ENCODE results near the gene PICALM. TPM values are rescaled to one million over a fixed set of nuclear protein-coding genes. Genes with fewer than 3 reads are reported as not detected.

The PICALM gene
- total RNA-seq: 100 to 1,000 TPM in 8 of 9 donors, 10 to 100 TPM in 1; 96.3 to 194 (median 118) TPM
- 100 to 1,000 TPM in 1 of 3 donors, 10 to 100 TPM in 2; 33.9 to 217 (median 52.8) TPM for polyA plus RNA-seq
- long read RNA-seq, donor 1, partial matches to known transcripts: 0 of 2 reads
- long read RNA-seq, donor 1, other reads (novel, unspliced or antisense): 0 of 2 reads
- long read RNA-seq, donor 2, partial matches to known transcripts: 0 of 2 reads
- long read RNA-seq, donor 2, other reads (novel, unspliced or antisense): 0 of 2 reads
- long read RNA-seq, donor 3, transcript PICALM-219 (20 exons, 3,474 nt): major isoform, 6 of 8 reads
- long read RNA-seq, donor 3, partial matches to known transcripts: 0 of 8 reads
- long read RNA-seq, donor 3, other reads (novel, unspliced or antisense): 0 of 8 reads
- long read RNA-seq, donor 4, partial matches to known transcripts: 2 of 3 reads
- long read RNA-seq, donor 4, other reads (novel, unspliced or antisense): 0 of 3 reads
- long read RNA-seq, donor 5, transcript PICALM-219 (20 exons, 3,474 nt): major isoform, 19 of 57 reads
- long read RNA-seq, donor 5, partial matches to known transcripts: 3 of 57 reads
- long read RNA-seq, donor 5, other reads (novel, unspliced or antisense): 34 of 57 reads
- long read RNA-seq, donor 6, partial matches to known transcripts: 2 of 7 reads
- long read RNA-seq, donor 6, other reads (novel, unspliced or antisense): 5 of 7 reads
- long read RNA-seq, donor 7, partial matches to known transcripts: 0 of 6 reads
- long read RNA-seq, donor 7, other reads (novel, unspliced or antisense): 0 of 6 reads
- long read RNA-seq, donor 8, partial matches to known transcripts: 0 of 4 reads
- long read RNA-seq, donor 8, other reads (novel, unspliced or antisense): 0 of 4 reads
- long read RNA-seq, donor 9, partial matches to known transcripts: 0 of 2 reads
- long read RNA-seq, donor 9, other reads (novel, unspliced or antisense): 0 of 2 reads
- long read RNA-seq, donor 10: 0 reads

GRCh38 chr11:86068951-86069407 lies at the start of gene PICALM:
PICALM (minus strand) TSS chr11:86069084; CDS start chr11:86068780, 304 bp downstream.
- 0 to 1% methylated on average over 40 to 47 of the region's 48 CpGs; no CpG with 5 or more reads in 2 of the 4 donors for WGBS, 4 donors
- H3K4me1 ChIP-seq (replicated peaks in 1 of 2): peaks cover 6 to 30% of the 10 kb centered on the region in 2 donors
- H3K9me3 ChIP-seq (replicated peaks in 1 of 3): no peaks in the 10 kb centered on the region
- DNase-seq: peak; percentile 98 to 100 (median 98)
- H3K27ac ChIP-seq: peak within 1 kb of the TSS; percentile 85 to 98 (median 94)
- intact Hi-C loops (cut with DNase I): no loop called here
- TF ChIP-seq CTCF (IDR thresholded peaks at IDR 0.05): peak in 1 of 6 experiments; percentile 8
- peak; percentile 50 to 72 for TF ChIP-seq POLR2A (IDR thresholded peaks at IDR 0.05)
- H3K36me3 ChIP-seq (replicated peaks in 1 of 2): no peaks in the 10 kb centered on the region
- peak within 1 kb of the TSS; percentile 62 to 99 (median 90) for H3K4me3 ChIP-seq
- no peaks in the 10 kb centered on the region for H3K27me3 ChIP-seq

GRCh38 chr11:86118253-86118652 lies 49.4 kb upstream of the PICALM start:
- H3K27ac ChIP-seq: no peak overlapping the region
- TF ChIP-seq CTCF (IDR thresholded peaks at IDR 0.05): no peak
- TF ChIP-seq POLR2A (IDR thresholded peaks at IDR 0.05): no peak
- no peaks in the 10 kb centered on the region for H3K27me3 ChIP-seq
- intact Hi-C loops (cut with DNase I): no loop called here
- H3K4me1 ChIP-seq (replicated peaks in 1 of 2): no peaks in the 10 kb centered on the region
- no peak for DNase-seq
- no peak overlapping the region for H3K4me3 ChIP-seq
- 88 to 96% (median 89%) methylated on average over 2 of the region's 2 CpGs for WGBS, 4 donors
- H3K36me3 ChIP-seq (replicated peaks in 1 of 2): no peaks in the 10 kb centered on the region
- H3K9me3 ChIP-seq (replicated peaks in 1 of 3): no peaks in the 10 kb centered on the region

- DNase-seq: no peak
- intact Hi-C loops (cut with DNase I): no loop called here
- H3K4me1 ChIP-seq (replicated peaks in 1 of 2): no peaks in the 10 kb centered on the region
- no peaks in the 10 kb centered on the region for H3K36me3 ChIP-seq (replicated peaks in 1 of 2)
- 86 to 100% (median 93%) methylated on average over 1 of the region's 1 CpG for WGBS, 4 donors
- no peak for TF ChIP-seq POLR2A (IDR thresholded peaks at IDR 0.05)
- TF ChIP-seq CTCF (IDR thresholded peaks at IDR 0.05): no peak
- H3K9me3 ChIP-seq (replicated peaks in 1 of 3): no peaks in the 10 kb centered on the region
- H3K27ac ChIP-seq: no peak overlapping the region
- no peaks in the 10 kb centered on the region for H3K27me3 ChIP-seq
- no peak overlapping the region for H3K4me3 ChIP-seq
Observed at GRCh38 chr11:86117712-86118063, 48.8 kb upstream of the PICALM start.

Measured in adrenal gland (tissue), 19 donors.